Ovary (tissue), 9 donors: ENCODE measurements around the gene KCND1. TPM values are rescaled to one million over a fixed set of nuclear protein-coding genes. Genes with fewer than 3 reads are reported as not detected.

Experiments
- DNase-seq, 5 donors: peaks; one replicate each; pipeline ENCODE4 v3.0.0-alpha.2; 2019 to 2020
- H3K27ac ChIP-seq, 2 donors: fragments of 200-600 bp; one replicate each; pipeline versions ENCODE4 v1.5.1 to v1.8.0; 2019 to 2022
- H3K27me3 ChIP-seq: fragments of 200-600 bp; one replicate; pipeline ENCODE4 v1.8.0; 2022
- H3K36me3 ChIP-seq: fragments of 200-600 bp; sonication (generic); one replicate; pipeline ENCODE4 v1.5.1; 2019
- H3K4me1 ChIP-seq: one replicate; pipeline ENCODE4 v1.8.1; 2013; ENCODE audit warnings: mild to moderate bottlenecking, moderate library complexity; ENCODE audit not compliant: insufficient read depth
- H3K4me3 ChIP-seq: fragments of 200-600 bp; sonication (generic); one replicate; pipeline ENCODE4 v1.5.1; 2017
- H3K9me3 ChIP-seq, 2 donors: fragments of 200-600 bp in 1 of 2; sonication (generic) in 1 of 2; one replicate each; pipeline versions ENCODE4 v1.5.1 to v1.8.1; 2013 to 2019; ENCODE audit warnings: mild to moderate bottlenecking in 1 of 2, moderate library complexity in 1 of 2
- EP300 ChIP-seq: sonication (generic); formaldehyde crosslinking; IDR thresholded peaks from one replicate; pipeline ENCODE4 v1.6.1; 2017; ENCODE audit warnings: antibody characterized with exemption
- POLR2A ChIP-seq: fragments of 450-650 bp; IDR thresholded peaks from one replicate; pipeline ENCODE4 v1.6.1; 2017; ENCODE audit warnings: antibody characterized with exemption, mild to moderate bottlenecking, moderate library complexity
- WGBS, 3 donors: extraction: QIAGEN DNeasy Blood & Tissue Kit in 1 of 3; methylation state at CpG; one replicate each; pipeline versions ENCODE4 v1.1.5 to v1.1.7; 2013 to 2017; 5-methylcytosine and 5-hydroxymethylcytosine counted together
- intact Hi-C, 4 donors: fragments of 100-400 bp; cut with DNase I; formaldehyde crosslinking; loops; one replicate each; pipeline versions ENCODE4 v1.11.0 to v1.15.1; 2022 to 2023
- polyA plus RNA-seq, 2 donors: library from polyadenylated mRNA; stranded (reverse); fragments of 200-250 nt in 1 of 2; fragments of 350-450 nt in 1 of 2; fragmentation: Illumina TruSeq in 1 of 2; extraction: RNeasy Lipid Tissue Mini Kit (QIAGEN cat#74804) in 1 of 2; gene quantifications; one replicate each; pipeline ENCODE4 v1.2.3, GENCODE V29; 2013 to 2014
- total RNA-seq, 7 donors: library from RNA; depleted of rRNA in 2 of 7; stranded (reverse); fragments of >200 nt in 2 of 7; fragmentation: NEBNext Ultra II Directional in 3 of 7; extraction: Animal tissue kit (Norgen Biotek cat#: 25700) in 3 of 7; gene quantifications; one replicate each; pipeline versions ENCODE4 v1.1.0 to v1.2.4, GENCODE V29; 2016 to 2023
- TF ChIP-seq, protein P1 (sequence below), 3 donors: fragments of 450-650 bp in 2 of 3; fragments of 200-600 bp in 1 of 3; IDR thresholded peaks; one replicate each; pipeline versions ENCODE4 v1.5.1 to v1.8.0; 2016 to 2022; ENCODE audit warnings: antibody characterized with exemption in 3 of 3, mild to moderate bottlenecking in 1 of 3
- donor health status: DM: no; HTN: no; CAD: no; lungs with moderate emphysema.
- donor health status: DM: no; HTN: no; CAD: no.
- donor health status: Bipolar disorder and iron deficiency.
- donor health status: DM: yes; HTN: yes; CAD: no.
- donor health status: DM: no; HTN: no; CAD: no.
- donor health status: DM: yes; HTN: yes; CAD: no.

Gene KCND1
- total and polyA plus RNA-seq, 9 donors = 0.76 to 4.6 (median 2.0) TPM

GRCh38 chrX:48945517-48946348 is 25.9 kb downstream of the KCND1 start:
- WGBS, 3 donors = 40 to 49% (median 43%) methylated on average over 8 of the region's 8 CpGs
- intact Hi-C loops = no loop called here
- Histone ChIP-seq H3K27ac (no peak overlapping the region), H3K27me3 (no peaks in the 10 kb centered on the region), H3K4me1 (peaks cover 2% of the 10 kb centered on the region), H3K36me3 (no peaks in the 10 kb centered on the region), H3K9me3 (no peaks in the 10 kb centered on the region), H3K4me3 (no peak overlapping the region)
- TF ChIP-seq POLR2A = no peak
- TF ChIP-seq, protein P1, sequence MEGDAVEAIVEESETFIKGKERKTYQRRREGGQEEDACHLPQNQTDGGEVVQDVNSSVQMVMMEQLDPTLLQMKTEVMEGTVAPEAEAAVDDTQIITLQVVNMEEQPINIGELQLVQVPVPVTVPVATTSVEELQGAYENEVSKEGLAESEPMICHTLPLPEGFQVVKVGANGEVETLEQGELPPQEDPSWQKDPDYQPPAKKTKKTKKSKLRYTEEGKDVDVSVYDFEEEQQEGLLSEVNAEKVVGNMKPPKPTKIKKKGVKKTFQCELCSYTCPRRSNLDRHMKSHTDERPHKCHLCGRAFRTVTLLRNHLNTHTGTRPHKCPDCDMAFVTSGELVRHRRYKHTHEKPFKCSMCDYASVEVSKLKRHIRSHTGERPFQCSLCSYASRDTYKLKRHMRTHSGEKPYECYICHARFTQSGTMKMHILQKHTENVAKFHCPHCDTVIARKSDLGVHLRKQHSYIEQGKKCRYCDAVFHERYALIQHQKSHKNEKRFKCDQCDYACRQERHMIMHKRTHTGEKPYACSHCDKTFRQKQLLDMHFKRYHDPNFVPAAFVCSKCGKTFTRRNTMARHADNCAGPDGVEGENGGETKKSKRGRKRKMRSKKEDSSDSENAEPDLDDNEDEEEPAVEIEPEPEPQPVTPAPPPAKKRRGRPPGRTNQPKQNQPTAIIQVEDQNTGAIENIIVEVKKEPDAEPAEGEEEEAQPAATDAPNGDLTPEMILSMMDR (IDR thresholded peaks at IDR 0.05) = peak; percentile 22 to 30 (median 24)
- no peak for TF ChIP-seq EP300
- DNase-seq = peak; percentile 35 to 62 (median 50)

- 64 to 73% (median 65%) methylated on average over 2 of the region's 2 CpGs for WGBS, 3 donors
- H3K36me3 ChIP-seq = no peaks in the 10 kb centered on the region
- H3K27ac ChIP-seq = no peak overlapping the region
- no peak overlapping the region for H3K4me3 ChIP-seq
- intact Hi-C loops = loop anchor here in 1 of 4 donors (5.0 kb wide), 1 partner anchor 306 kb away; no protein-coding TSS in a partner anchor
- no peak for DNase-seq
- peaks cover 2% of the 10 kb centered on the region for H3K4me1 ChIP-seq
- H3K9me3 ChIP-seq = no peaks in the 10 kb centered on the region
- H3K27me3 ChIP-seq = no peaks in the 10 kb centered on the region
- TF ChIP-seq POLR2A (no peak), EP300 (no peak)
- TF ChIP-seq, protein P1 (IDR thresholded peaks at IDR 0.05) = no peak
Measured at GRCh38 chrX:48942895-48943294, 28.7 kb downstream of the KCND1 start.

- 62 to 80% (median 65%) methylated on average over 2 of the region's 2 CpGs for WGBS, 3 donors
- no peak for TF ChIP-seq POLR2A
- TF ChIP-seq, protein P1 (IDR thresholded peaks at IDR 0.05) = no peak
- no peak for TF ChIP-seq EP300
- no peak for DNase-seq
- Histone ChIP-seq H3K9me3 (no peaks in the 10 kb centered on the region), H3K27me3 (no peaks in the 10 kb centered on the region), H3K4me1 (peaks cover 2% of the 10 kb centered on the region), H3K27ac (no peak overlapping the region), H3K36me3 (no peaks in the 10 kb centered on the region), H3K4me3 (no peak overlapping the region)
- intact Hi-C loops = loop anchor here in 1 of 4 donors (5.0 kb wide), 1 partner anchor 303 kb away; no protein-coding TSS in a partner anchor
Measured at GRCh38 chrX:48940404-48940955, 31.2 kb downstream of the KCND1 start.

DNA sequence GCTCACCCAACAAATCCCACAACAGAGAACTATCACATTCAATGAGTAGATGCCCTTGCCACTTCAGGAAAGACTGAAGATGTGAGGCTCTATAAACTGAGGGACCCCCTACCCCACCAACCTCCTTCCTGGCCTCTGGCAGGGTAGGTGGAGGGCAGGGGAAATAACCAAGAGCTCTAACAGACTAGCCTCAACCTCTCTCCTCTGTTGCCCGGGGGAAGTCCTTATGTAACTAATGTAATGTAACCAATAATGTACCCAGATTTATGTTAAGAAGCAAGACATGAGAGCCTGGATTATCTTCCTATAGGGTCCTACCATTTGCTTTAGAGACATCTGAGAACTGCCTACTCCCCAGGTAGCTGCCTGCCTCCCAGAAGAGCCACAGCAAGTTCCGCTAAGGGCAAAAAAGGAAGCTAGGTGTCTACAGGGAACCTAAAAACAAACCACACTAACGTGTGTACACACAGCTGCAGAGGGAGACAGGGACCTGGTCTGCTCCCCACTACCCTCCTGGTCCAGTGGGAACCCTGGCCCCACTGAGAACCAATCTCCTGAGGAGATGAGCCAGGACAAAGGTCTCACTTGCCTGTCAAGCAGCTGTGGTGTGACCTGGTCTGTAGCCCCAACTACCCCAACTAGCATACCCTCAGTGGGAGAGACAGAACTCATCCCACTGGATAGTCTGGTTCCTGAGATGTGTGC is 32.0 kb downstream of the KCND1 start:
- Histone ChIP-seq H3K4me3 (no peak overlapping the region), H3K27ac (no peak overlapping the region), H3K9me3 (no peaks in the 10 kb centered on the region), H3K27me3 (no peaks in the 10 kb centered on the region), H3K4me1 (peaks cover 2% of the 10 kb centered on the region), H3K36me3 (no peaks in the 10 kb centered on the region)
- DNase-seq = no peak
- WGBS, 3 donors = 63 to 70% (median 67%) methylated on average over 3 of the region's 3 CpGs
- intact Hi-C loops = loop anchor here in 1 of 4 donors (5.0 kb wide), 1 partner anchor 302 kb away; no protein-coding TSS in a partner anchor
- TF ChIP-seq, protein P1 (IDR thresholded peaks at IDR 0.05) = no peak
- TF ChIP-seq POLR2A (no peak), EP300 (no peak)
